GM10266 (cell line): Measurements from ENCODE around the gene SMIM36.

Experiments
- DNase-seq: peaks from one replicate; pipeline ENCODE4 v3.0.0; 2012; ENCODE audit errors: extremely low spot score
- TF ChIP-seq, protein P1 (sequence below): IDR thresholded peaks from 2 replicates; pipeline ENCODE4 v1.5.1; 2012; ENCODE audit warnings: mild to moderate bottlenecking, low read depth; ENCODE audit not compliant: control insufficient read depth, insufficient read depth; ENCODE audit errors: missing control alignments

The SMIM36 gene

DNA sequence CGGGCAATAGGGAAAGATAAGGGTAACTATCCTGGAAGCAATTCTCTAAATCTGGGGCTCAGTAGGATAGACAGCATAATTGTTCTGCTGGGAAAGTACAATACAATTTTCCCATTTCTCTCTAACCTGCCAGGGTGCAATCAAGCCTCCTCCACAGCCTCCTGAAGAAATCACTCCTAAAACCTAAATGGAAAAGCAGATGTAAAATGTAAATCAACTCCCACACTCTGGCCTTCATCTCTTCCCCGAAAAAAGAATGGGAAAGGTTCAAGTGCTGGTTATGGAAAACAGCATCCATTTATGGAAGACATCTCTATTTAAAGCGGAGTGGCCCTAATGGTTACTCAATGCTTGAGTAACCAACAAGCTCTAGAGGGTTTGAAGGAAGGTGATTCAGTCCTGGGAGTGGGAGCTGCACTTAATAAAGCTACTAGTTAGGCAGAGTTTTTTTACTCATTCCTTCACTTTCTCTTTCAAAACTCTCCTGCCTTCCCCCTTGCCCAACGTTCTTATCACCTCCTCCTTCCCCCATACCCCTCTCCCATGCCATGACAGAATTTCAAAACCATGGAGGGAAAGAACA is 94.7 kb downstream of the SMIM36 start:
- DNase-seq: no peak
- TF ChIP-seq, protein P1, sequence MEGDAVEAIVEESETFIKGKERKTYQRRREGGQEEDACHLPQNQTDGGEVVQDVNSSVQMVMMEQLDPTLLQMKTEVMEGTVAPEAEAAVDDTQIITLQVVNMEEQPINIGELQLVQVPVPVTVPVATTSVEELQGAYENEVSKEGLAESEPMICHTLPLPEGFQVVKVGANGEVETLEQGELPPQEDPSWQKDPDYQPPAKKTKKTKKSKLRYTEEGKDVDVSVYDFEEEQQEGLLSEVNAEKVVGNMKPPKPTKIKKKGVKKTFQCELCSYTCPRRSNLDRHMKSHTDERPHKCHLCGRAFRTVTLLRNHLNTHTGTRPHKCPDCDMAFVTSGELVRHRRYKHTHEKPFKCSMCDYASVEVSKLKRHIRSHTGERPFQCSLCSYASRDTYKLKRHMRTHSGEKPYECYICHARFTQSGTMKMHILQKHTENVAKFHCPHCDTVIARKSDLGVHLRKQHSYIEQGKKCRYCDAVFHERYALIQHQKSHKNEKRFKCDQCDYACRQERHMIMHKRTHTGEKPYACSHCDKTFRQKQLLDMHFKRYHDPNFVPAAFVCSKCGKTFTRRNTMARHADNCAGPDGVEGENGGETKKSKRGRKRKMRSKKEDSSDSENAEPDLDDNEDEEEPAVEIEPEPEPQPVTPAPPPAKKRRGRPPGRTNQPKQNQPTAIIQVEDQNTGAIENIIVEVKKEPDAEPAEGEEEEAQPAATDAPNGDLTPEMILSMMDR: no peak

DNA sequence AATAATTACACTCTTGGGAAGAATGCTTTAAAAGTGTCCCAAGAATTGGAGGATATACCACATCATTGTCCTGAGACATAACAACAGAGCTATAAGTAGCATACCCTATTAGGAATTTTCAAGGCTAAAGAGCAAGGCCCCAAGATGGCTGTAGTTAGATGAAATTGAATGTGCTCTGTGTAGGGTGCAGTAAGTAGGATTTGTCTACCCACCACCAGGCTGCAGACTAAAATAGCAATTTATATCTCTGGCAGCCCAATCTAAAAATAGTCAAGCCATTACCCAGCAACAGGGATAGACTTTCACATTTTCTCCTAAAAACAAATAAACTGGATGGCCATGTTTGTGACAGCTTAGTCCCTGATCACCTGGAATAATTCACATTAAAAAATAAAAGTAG is 95.3 kb downstream of the SMIM36 start:
- no peak for DNase-seq
- TF ChIP-seq, protein P1: no peak

DNA sequence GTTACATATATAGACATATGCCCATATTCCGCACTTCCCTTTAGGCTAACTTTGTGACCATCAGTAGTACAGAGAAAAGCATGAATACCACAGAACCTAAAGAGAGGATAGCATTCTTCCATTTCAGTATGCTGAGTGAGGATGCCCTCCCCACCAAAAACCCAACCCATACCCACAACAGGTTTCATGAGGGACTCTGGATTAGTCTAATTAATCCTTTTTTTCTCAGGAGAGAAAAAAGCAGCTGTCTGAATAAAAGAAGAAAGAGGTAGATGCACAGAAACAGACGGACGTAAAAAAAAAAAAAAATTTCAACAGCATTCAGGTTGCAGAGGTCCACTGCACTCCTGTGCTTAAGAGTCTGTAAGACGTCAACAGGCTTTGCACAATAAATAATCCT is 96.3 kb downstream of the SMIM36 start:
- TF ChIP-seq, protein P1: no peak
- DNase-seq: no peak

DNA sequence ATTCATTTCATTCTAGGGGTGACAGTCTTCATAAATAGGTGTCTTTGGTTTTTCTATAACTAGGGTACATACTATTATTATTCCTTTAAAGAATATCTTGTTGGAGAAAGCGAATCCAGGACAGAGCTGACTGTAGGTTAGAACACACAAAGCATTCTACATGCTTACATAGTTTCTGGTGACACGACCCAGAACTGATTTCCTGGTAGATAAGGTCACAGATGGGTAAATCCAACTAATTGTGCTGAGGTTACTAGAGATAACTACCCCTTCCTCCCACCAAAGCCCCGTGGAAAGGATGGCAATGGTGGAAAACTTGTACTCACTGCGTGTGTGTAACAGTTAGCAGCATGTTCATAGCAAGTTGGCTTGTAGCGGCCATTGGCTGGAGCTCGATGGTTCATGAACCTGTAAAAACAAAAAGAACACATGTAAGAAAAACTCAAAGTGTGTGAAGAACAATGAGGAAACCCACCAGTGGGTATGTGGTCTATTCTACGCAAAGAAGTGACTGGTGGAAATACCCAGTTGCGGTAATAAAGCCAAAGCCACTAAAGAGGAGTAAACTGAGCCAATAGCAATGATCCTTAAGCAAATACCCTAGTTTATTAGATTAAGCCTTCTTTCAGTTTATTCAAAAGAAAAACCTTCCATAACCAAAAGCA is 97.3 kb downstream of the SMIM36 start:
- TF ChIP-seq, protein P1: no peak
- DNase-seq: no peak

DNA sequence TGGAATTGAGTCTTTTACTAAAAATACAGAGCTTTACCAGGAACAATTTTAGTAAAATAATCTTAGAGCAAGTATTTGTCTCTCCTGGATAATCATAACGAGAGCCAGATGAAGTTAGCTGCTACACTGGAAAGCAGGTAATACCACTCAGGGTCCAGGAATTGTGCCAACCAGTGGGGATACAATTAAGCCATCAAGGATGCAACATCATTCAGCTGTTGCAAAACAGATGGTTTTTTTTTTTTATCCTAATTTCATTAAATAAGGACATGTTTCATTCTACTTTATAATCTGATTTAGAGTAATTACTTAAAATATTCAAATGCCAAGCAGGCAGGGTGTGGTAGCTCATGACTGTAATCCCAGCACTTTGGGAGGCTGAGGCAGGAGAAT is 99.8 kb downstream of the SMIM36 start:
- TF ChIP-seq, protein P1: no peak
- DNase-seq: no peak

DNA sequence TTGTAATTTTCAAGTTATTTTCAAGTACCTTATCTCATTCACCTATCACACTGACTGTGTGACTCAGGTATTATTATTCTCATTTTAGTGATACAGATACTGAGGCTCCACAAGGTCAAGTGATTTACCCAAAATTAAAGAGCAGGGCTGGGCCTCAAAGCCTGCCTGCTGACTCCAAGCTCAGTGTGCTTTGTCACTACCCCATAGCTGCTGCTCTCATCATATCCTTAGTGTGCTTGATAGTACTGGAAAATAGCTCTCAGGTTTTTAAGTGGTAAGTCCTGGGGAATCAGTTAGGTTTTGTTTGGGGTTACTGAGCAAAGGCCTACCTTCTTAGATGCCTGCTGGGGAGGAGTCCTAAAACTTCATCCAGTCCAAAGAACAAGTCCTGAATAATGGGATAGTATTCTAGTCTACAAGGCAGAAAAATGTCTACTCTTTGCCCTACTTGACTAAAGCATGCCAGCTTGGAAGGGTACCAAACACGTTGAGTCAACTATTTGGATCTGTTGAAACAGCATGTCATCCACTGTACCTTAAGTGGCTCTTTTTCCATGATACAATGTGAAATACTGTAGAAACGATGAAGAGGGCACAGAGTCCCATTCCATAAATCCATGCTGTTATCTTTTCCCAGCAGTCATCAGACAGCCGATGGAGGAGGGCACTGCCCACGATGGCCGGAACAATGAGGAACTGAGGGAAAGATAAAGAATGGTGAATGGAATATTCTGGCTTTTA is 100.4 kb downstream of the SMIM36 start:
- TF ChIP-seq, protein P1: no peak
- DNase-seq: no peak

DNA sequence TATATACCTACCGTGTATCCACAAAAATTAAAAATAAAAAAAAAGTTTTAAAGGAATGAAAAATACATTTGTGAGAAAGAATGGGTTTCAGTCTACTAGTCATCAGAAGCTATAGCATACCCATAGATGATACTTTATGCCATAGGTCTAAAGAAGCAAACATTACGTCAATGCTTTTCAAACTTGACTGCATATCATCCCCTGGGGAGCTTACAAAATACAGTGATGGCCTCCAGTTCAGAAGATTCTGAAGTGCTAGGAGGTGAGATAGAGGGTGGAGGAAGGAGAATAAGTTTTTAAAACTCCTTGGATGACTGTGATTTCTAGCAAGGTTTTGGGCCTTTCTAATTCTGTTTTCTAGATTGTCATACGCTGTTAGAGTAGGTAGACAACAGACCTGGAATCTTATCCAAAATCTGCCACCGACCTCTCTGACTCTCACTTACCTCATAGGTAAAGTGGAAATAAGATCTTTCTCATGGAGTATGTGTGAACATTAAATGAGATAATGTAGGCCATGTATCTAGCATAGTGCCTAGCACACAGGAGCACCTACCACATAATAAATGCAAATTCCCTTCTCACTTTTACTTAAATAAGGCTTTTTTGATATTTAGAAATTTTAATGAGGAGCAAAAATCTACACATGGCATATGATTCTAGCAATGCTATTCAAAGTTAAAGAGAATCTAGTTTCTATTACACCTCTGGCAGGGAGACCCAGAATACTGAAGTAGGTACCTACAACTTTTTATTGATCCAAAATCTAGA is 102.0 kb downstream of the SMIM36 start:
- DNase-seq: no peak
- TF ChIP-seq, protein P1: no peak
